ENCODE results near the gene MAMDC2.
A peak's percentile ranks its signal among the peaks of the same experiment; 100 is the strongest.

The MAMDC2 gene

DNA sequence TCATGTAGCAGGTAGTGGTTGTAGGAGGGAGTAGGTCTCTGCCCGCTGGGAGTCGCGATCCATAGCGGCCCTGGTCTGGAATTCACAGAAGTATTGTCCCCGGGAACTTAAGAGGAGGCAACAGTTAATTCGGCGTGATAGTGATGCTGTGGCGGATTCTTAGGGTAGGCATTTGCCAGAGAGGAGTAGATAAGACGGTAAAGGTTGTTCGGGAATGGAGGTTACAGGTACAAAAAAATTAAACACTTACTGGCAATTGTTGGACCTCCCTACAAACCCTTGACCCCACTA is 215.8 kb downstream of the MAMDC2 start:
- no peak overlapping the region for H3K27ac ChIP-seq (ENCODE audit: low read length)
- H3K27me3 ChIP-seq (ENCODE audit: insufficient read depth, low read length) = no peaks in the 10 kb centered on the region; the same call in 1 of the 2 replicates
- peaks cover 24% of the 10 kb centered on the region for H3K36me3 ChIP-seq (ENCODE audit: insufficient read depth, low read depth, low read length)
- peak overlapping the region; percentile 94 for H3K4me3 ChIP-seq (ENCODE audit: low read length)
- peak overlapping the region; percentile 94 for H3K9ac ChIP-seq (ENCODE audit: low read depth, low read length)
- H3K9me3 ChIP-seq (ENCODE audit: insufficient read depth, low read depth, low read length) = no peaks in the 10 kb centered on the region
- H3K4me1 ChIP-seq (ENCODE audit: insufficient read depth, low read length) = peaks cover 17% of the 10 kb centered on the region

- H3K36me3 ChIP-seq (ENCODE audit: insufficient read depth, low read depth, low read length) = peaks cover 29% of the 10 kb centered on the region
- H3K4me1 ChIP-seq (ENCODE audit: insufficient read depth, low read length) = peaks cover 17% of the 10 kb centered on the region
- H3K27ac ChIP-seq (ENCODE audit: low read length) = no peak overlapping the region
- peak overlapping the region; percentile 94 for H3K4me3 ChIP-seq (ENCODE audit: low read length)
- no peaks in the 10 kb centered on the region; the same call in 1 of the 2 replicates for H3K27me3 ChIP-seq (ENCODE audit: insufficient read depth, low read length)
- no peaks in the 10 kb centered on the region for H3K9me3 ChIP-seq (ENCODE audit: insufficient read depth, low read depth, low read length)
- peak overlapping the region; percentile 94; the same call in 1 of the 2 replicates for H3K9ac ChIP-seq (ENCODE audit: low read depth, low read length)
These were observed 216.4 kb downstream of the MAMDC2 start for GRCh38 chr9:70260007-70260443.

- H3K9ac ChIP-seq (ENCODE audit: low read depth, low read length) = no peak overlapping the region
- H3K4me3 ChIP-seq (ENCODE audit: low read length) = peak overlapping the region; percentile 94
- H3K4me1 ChIP-seq (ENCODE audit: insufficient read depth, low read length) = peaks cover 17% of the 10 kb centered on the region
- H3K9me3 ChIP-seq (ENCODE audit: insufficient read depth, low read depth, low read length) = no peaks in the 10 kb centered on the region
- no peak overlapping the region for H3K27ac ChIP-seq (ENCODE audit: low read length)
- no peaks in the 10 kb centered on the region; the same call in 1 of the 2 replicates for H3K27me3 ChIP-seq (ENCODE audit: insufficient read depth, low read length)
- peaks cover 35% of the 10 kb centered on the region for H3K36me3 ChIP-seq (ENCODE audit: insufficient read depth, low read depth, low read length)
These were observed 217.0 kb downstream of the MAMDC2 start for GRCh38 chr9:70260606-70261005.

DNA sequence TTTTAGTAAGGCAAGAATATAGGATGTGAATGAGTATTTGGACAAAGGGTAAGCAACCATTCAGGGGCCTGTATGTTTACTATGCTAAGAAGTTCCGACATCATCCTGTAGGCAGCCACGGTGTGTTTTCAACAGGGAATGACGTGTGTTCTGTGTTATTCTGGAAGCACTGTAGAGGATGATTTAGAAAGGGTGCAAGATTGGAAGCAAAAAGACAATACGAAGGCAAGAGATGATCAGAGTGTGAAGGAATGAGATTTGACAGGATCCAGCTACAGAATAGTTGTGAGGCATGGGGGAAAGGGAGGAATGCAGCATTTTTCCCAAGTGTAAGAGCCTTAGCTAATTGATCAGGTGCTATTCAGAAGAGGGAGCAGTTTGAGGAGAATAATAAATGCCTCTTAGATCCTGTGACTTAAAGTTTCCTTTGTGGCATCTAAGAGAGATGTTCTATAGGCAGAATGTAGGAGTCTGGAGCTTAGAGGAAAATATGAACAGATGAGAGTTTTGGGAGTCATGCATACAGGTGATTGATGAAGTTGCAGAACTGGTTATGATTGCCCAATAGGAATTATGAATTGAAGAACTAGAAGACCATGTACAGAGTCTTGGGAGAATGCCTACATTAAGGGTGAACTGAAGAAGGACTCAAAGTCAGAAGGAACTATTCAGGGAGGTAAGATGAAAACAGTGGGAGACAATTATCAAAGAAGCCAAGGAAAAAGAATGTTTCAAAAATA is 217.7 kb downstream of the MAMDC2 start:
- H3K4me1 ChIP-seq (ENCODE audit: insufficient read depth, low read length) = peaks cover 17% of the 10 kb centered on the region
- no peak overlapping the region for H3K4me3 ChIP-seq (ENCODE audit: low read length)
- H3K27ac ChIP-seq (ENCODE audit: low read length) = no peak overlapping the region
- no peaks in the 10 kb centered on the region; the same call in 1 of the 2 replicates for H3K27me3 ChIP-seq (ENCODE audit: insufficient read depth, low read length)
- no peak overlapping the region for H3K9ac ChIP-seq (ENCODE audit: low read depth, low read length)
- no peaks in the 10 kb centered on the region for H3K9me3 ChIP-seq (ENCODE audit: insufficient read depth, low read depth, low read length)
- H3K36me3 ChIP-seq (ENCODE audit: insufficient read depth, low read depth, low read length) = peaks cover 42% of the 10 kb centered on the region

- Histone ChIP-seq H3K36me3 (ENCODE audit: insufficient read depth, low read depth, low read length) (peaks cover 53% of the 10 kb centered on the region), H3K27ac (ENCODE audit: low read length) (no peak overlapping the region), H3K4me1 (ENCODE audit: insufficient read depth, low read length) (peaks cover 15% of the 10 kb centered on the region), H3K9ac (ENCODE audit: low read depth, low read length) (no peak overlapping the region), H3K4me3 (ENCODE audit: low read length) (no peak overlapping the region), H3K27me3 (ENCODE audit: insufficient read depth, low read length) (no peaks in the 10 kb centered on the region; the same call in 1 of the 2 replicates), H3K9me3 (ENCODE audit: insufficient read depth, low read depth, low read length) (no peaks in the 10 kb centered on the region)
These were observed 218.7 kb downstream of the MAMDC2 start for GRCh38 chr9:70262366-70262765.

DNA sequence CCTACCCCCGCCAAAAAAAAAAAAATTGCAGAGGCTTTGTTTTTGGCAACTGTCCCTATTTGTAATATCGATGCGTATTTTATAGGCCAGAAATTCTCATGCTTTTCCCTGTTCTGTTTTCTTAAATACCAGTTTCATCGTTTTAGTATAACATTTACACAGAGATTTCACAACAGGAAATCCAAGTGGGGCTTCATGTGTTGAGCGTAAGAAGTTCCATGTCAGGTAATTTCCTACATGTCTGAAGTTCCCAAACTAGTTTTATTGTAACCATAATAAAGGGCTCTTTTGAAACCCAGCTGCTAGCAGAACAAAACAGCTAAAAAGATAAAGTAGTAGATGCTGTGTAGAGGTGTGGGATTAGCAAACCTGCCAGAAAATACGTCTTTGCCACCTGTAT is 219.3 kb downstream of the MAMDC2 start:
- Histone ChIP-seq H3K9ac (ENCODE audit: low read depth, low read length) (no peak overlapping the region), H3K4me3 (ENCODE audit: low read length) (no peak overlapping the region), H3K9me3 (ENCODE audit: insufficient read depth, low read depth, low read length) (no peaks in the 10 kb centered on the region), H3K27me3 (ENCODE audit: insufficient read depth, low read length) (no peaks in the 10 kb centered on the region; the same call in 1 of the 2 replicates), H3K27ac (ENCODE audit: low read length) (no peak overlapping the region), H3K36me3 (ENCODE audit: insufficient read depth, low read depth, low read length) (peaks cover 57% of the 10 kb centered on the region), H3K4me1 (ENCODE audit: insufficient read depth, low read length) (peaks cover 9% of the 10 kb centered on the region)

DNA sequence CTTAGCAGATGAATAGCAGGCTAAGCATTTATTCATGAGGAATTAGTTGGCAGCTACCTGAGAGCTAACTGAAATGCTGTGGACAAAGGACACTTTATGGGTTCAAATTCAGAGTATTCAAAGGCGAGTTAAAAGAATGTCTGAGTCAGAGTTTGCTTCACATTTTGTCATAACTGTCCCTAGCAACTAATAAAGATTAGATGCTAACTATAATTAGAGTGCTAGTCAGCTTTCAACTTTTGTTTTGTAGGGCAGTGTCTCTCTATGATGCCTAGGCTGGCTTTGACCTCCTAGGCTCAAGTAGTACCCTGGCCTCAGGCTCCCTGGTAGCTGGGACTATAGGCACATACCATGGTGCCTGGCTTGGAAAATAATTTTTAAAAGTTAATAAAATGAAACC is 219.8 kb downstream of the MAMDC2 start:
- Histone ChIP-seq H3K36me3 (ENCODE audit: insufficient read depth, low read depth, low read length) (peaks cover 58% of the 10 kb centered on the region), H3K4me1 (ENCODE audit: insufficient read depth, low read length) (peaks cover 5% of the 10 kb centered on the region), H3K9me3 (ENCODE audit: insufficient read depth, low read depth, low read length) (no peaks in the 10 kb centered on the region), H3K9ac (ENCODE audit: low read depth, low read length) (no peak overlapping the region), H3K27ac (ENCODE audit: low read length) (no peak overlapping the region), H3K4me3 (ENCODE audit: low read length) (no peak overlapping the region), H3K27me3 (ENCODE audit: insufficient read depth, low read length) (no peaks in the 10 kb centered on the region)
